Upper lobe of right lung (tissue), 1 donor: ENCODE results near the gene CORO6. TPM values are rescaled to one million over a fixed set of nuclear protein-coding genes. Genes with fewer than 3 reads are reported as not detected.

Source experiments
- ATAC-seq: fragments of 200-7000 bp; cut with Tn5 transposase; one replicate; pipeline ENCODE4 v1.9.1; 2020; ENCODE audit warnings: mild to moderate bottlenecking, moderate library complexity
- DNase-seq: peaks from one replicate; pipeline ENCODE4 v3.0.0-alpha.2; 2020
- H3K27ac ChIP-seq: fragments of 200-600 bp; one replicate; pipeline ENCODE4 v1.8.0; 2022
- H3K27me3 ChIP-seq: fragments of 200-600 bp; one replicate; pipeline ENCODE4 v1.8.0; 2022; ENCODE audit warnings: mild to moderate bottlenecking
- H3K36me3 ChIP-seq: fragments of 200-600 bp; one replicate; pipeline ENCODE4 v1.8.0; 2022
- H3K4me1 ChIP-seq: fragments of 200-600 bp; one replicate; pipeline ENCODE4 v1.8.0; 2022
- H3K4me3 ChIP-seq: fragments of 200-600 bp; one replicate; pipeline ENCODE4 v1.8.0; 2022; ENCODE audit warnings: mild to moderate bottlenecking
- H3K9me3 ChIP-seq: fragments of 200-600 bp; one replicate; pipeline ENCODE4 v1.8.0; 2022
- intact Hi-C: fragments of 100-400 bp; cut with DNase I; formaldehyde crosslinking; loops from one replicate; pipeline ENCODE4 v1.11.0; 2022
- total RNA-seq: library from RNA; stranded (reverse); fragmentation: NEBNext Ultra II Directional; extraction: Animal tissue kit (Norgen Biotek cat#: 25700); gene quantifications from one replicate; pipeline ENCODE4 v1.2.1, GENCODE V29; 2021
- TF ChIP-seq, protein P1 (sequence below): fragments of 200-600 bp; IDR thresholded peaks from one replicate; pipeline ENCODE4 v1.8.0; 2022; ENCODE audit warnings: antibody characterized with exemption
- donor health status: DM: no; HTN: yes; CAD: no; lungs with severe emphysema.

Gene CORO6
- total RNA-seq, 1 donor from 2014 or later: 7.7 TPM

GRCh38 chr17:29595943-29596774, 26.6 kb downstream of the CORO6 start:
- H3K4me1 ChIP-seq: peaks cover 23% of the 10 kb centered on the region
- ATAC-seq: no peak
- no peaks in the 10 kb centered on the region for H3K27me3 ChIP-seq
- H3K9me3 ChIP-seq: no peaks in the 10 kb centered on the region
- H3K27ac ChIP-seq: no peak overlapping the region
- H3K4me3 ChIP-seq: no peak overlapping the region
- no peak for DNase-seq
- H3K36me3 ChIP-seq: no peaks in the 10 kb centered on the region
- intact Hi-C loops: no loop called here
- TF ChIP-seq, protein P1, sequence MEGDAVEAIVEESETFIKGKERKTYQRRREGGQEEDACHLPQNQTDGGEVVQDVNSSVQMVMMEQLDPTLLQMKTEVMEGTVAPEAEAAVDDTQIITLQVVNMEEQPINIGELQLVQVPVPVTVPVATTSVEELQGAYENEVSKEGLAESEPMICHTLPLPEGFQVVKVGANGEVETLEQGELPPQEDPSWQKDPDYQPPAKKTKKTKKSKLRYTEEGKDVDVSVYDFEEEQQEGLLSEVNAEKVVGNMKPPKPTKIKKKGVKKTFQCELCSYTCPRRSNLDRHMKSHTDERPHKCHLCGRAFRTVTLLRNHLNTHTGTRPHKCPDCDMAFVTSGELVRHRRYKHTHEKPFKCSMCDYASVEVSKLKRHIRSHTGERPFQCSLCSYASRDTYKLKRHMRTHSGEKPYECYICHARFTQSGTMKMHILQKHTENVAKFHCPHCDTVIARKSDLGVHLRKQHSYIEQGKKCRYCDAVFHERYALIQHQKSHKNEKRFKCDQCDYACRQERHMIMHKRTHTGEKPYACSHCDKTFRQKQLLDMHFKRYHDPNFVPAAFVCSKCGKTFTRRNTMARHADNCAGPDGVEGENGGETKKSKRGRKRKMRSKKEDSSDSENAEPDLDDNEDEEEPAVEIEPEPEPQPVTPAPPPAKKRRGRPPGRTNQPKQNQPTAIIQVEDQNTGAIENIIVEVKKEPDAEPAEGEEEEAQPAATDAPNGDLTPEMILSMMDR: no peak

DNA sequence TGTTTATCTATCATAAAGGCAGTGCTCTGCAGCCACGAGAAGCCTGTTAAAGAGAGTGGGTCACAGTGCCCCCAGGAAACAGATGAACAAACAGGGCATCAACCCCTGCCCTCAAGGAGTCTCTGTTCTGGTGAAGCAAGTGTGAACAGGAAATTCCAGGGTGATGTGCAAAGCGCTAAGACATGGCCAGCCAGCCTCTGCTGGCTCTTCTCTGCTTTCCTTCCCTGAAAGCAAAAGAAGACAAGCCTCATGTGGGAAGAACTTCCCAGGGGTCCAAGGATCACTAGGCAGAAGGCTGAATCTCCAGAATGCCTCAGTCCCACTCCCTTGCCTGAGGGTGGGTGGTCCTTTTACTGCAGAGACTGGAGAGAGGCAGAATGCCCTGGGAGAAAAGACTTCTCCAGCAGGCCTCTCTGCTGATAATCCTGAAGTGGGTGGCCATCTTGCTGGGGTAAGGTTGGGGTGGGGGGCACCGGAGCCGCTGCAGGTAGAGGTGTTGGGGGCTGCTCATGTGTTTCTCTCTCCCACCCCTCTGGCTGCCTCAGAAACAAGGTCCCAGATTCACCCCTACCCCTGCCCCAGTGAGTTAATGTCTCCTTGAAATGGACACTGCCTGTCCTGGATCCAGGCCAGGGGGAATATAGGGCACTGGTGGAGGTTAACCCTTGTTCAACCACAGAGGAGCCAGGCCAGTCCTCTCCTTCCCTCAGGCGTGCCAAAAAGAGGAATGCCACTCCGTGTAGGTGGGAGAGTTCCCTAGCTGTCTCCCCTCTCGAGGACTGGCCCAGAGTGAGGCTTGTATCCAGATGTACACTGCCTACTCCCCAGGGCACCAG, 27.4 kb downstream of the CORO6 start:
- H3K4me1 ChIP-seq: peaks cover 31% of the 10 kb centered on the region
- no peaks in the 10 kb centered on the region for H3K36me3 ChIP-seq
- TF ChIP-seq, protein P1: no peak
- H3K9me3 ChIP-seq: no peaks in the 10 kb centered on the region
- ATAC-seq: no peak
- no peak overlapping the region for H3K4me3 ChIP-seq
- H3K27me3 ChIP-seq: no peaks in the 10 kb centered on the region
- intact Hi-C loops: no loop called here
- H3K27ac ChIP-seq: no peak overlapping the region
- DNase-seq: no peak

DNA sequence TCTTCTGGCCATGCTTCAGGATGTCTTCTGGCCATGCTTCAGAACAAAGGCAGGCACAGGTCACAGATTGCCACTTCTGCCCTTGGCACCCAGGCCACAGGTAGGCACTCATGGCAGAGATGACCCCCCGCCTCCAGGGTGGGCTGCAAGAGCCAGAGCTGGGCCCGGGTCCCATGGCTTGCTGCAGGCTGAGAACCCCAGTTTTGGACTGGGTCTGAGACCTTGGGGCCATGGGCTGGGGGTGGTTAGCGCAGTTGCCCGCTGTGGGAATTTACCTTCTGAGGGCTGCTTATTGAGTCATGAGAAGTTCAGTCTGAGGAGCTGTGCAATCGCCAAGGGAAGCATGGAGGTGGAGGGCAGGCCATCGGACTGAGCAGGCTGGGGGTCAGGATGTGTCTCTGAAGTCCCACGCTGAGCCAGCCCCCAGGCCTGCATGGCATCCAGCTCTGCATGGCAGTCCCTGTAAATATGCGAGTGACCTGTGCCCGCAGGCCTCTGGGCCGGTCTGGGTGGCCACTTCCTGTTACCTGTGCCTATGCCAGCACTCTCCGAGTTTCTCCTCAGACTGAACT, 28.1 kb downstream of the CORO6 start:
- Histone ChIP-seq H3K27me3 (no peaks in the 10 kb centered on the region), H3K4me1 (peaks cover 38% of the 10 kb centered on the region), H3K9me3 (no peaks in the 10 kb centered on the region), H3K27ac (no peak overlapping the region), H3K36me3 (no peaks in the 10 kb centered on the region), H3K4me3 (no peak overlapping the region)
- intact Hi-C loops: no loop called here
- TF ChIP-seq, protein P1: no peak
- ATAC-seq: no peak
- DNase-seq: peak; percentile 62

DNA sequence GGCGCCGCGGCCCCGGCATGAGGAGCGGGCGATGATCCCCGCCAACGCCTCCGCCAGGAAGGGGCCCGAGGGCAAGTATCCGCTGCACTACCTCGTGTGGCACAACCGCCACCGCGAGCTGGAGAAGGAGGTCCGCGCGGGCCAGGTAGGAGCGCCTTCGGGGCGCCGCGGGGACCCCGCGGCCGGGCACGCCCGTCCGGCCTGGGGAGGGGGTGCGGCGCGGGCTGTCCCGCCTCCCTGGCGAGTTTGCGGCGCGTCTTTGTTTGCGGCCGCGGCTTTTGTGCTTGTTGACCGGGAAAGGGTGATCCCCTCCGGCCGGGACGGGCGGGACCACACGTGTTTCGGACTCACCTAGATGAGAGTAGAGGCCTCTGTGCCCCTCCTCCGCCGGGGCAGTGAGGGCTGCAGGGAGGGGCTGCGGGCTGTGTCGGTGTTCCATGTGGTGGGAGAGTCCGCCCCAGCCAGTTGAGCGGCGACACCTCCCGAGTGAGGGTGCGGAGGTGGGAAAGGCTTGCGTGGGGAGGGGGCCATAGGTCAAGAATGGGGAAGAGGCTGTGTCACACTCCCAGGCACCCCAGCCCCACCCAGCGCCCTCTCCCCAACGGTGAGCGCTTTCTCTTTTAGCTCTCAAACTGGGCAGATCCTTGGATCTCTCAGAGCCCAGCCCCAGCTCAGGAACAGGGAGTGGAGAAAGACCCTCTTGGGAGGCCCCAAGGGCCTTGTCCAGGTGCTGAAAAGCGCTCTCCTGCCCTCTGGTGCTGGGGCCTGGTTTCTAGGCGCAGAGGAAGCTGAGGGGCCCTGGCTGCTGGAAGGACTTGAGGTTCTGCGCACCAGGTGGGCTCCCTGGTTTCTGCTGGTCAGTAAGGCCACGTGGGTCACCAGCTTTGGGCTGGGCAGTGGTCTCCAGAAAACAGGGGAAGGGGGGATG, 28.9 kb downstream of the CORO6 start:
- Histone ChIP-seq H3K4me3 (peak overlapping the region; percentile 60), H3K4me1 (peaks cover 38% of the 10 kb centered on the region), H3K27me3 (no peaks in the 10 kb centered on the region), H3K9me3 (no peaks in the 10 kb centered on the region), H3K36me3 (no peaks in the 10 kb centered on the region), H3K27ac (no peak overlapping the region)
- DNase-seq (peak; percentile 69), ATAC-seq (no peak)
- TF ChIP-seq, protein P1: no peak
- intact Hi-C loops: no loop called here
